HG03103 (cell line): ENCODE measurements around the gene JARID2.

Experiments used
- ATAC-seq: cut with Tn5 transposase; IDR thresholded peaks from one replicate; pipeline ENCODE4 v1.9.1; 2021; ENCODE audit warnings: low read depth; ENCODE audit not compliant: unreplicated experiment

The JARID2 gene

GRCh38 chr6:15429141-15430110 is 183.6 kb downstream of the JARID2 start:
- no peak for ATAC-seq

GRCh38 chr6:15430186-15430585 is 184.3 kb downstream of the JARID2 start:
- no peak for ATAC-seq

- no peak for ATAC-seq
These were observed 185.1 kb downstream of the JARID2 start for GRCh38 chr6:15430931-15431405.

GRCh38 chr6:15431762-15432483 is 186.1 kb downstream of the JARID2 start:
- ATAC-seq: no peak

- no peak for ATAC-seq
These were observed 187.6 kb downstream of the JARID2 start for GRCh38 chr6:15433511-15433861.

GRCh38 chr6:15434263-15434662 is 188.4 kb downstream of the JARID2 start:
- no peak for ATAC-seq

- no peak for ATAC-seq
These were observed 189.0 kb downstream of the JARID2 start for GRCh38 chr6:15434823-15435380.

GRCh38 chr6:15435468-15435867 is 189.6 kb downstream of the JARID2 start:
- no peak for ATAC-seq

- no peak for ATAC-seq
These were observed 190.6 kb downstream of the JARID2 start for GRCh38 chr6:15436451-15436850.

GRCh38 chr6:15437090-15437635 is 191.3 kb downstream of the JARID2 start:
- no peak for ATAC-seq

GRCh38 chr6:15439410-15440025 is 193.6 kb downstream of the JARID2 start:
- ATAC-seq: no peak

GRCh38 chr6:15440040-15440439 is 194.2 kb downstream of the JARID2 start:
- no peak for ATAC-seq

- no peak for ATAC-seq
These were observed 195.5 kb downstream of the JARID2 start for GRCh38 chr6:15441215-15441868.

- no peak for ATAC-seq
These were observed 196.1 kb downstream of the JARID2 start for GRCh38 chr6:15441981-15442380.

GRCh38 chr6:15442467-15442866 is 196.6 kb downstream of the JARID2 start:
- ATAC-seq: no peak

- ATAC-seq: no peak
These were observed 197.4 kb downstream of the JARID2 start for GRCh38 chr6:15443119-15443830.

GRCh38 chr6:15444081-15444731 is 198.3 kb downstream of the JARID2 start:
- ATAC-seq: no peak

- no peak for ATAC-seq
These were observed 199.0 kb downstream of the JARID2 start for GRCh38 chr6:15444881-15445280.
